MM.1S (cell line): ENCODE measurements around the gene ZCCHC3.
A peak's percentile ranks its signal among the peaks of the same experiment; 100 is the strongest.

Experiments
- DNase-seq: peaks from one replicate; pipeline ENCODE4 v3.0.0-alpha.2; 2015
- H2AFZ ChIP-seq: fragments of 300-600 bp; sonication (generic); 2 replicates; pipeline ENCODE4 v1.6.0; 2016; ENCODE audit warnings: antibody characterized with exemption, low read length
- H3F3A ChIP-seq: fragments of 300-600 bp; sonication (generic); 2 replicates; pipeline ENCODE4 v1.6.1; 2016; ENCODE audit warnings: mild to moderate bottlenecking, antibody characterized with exemption, low read length, moderate library complexity, mixed read lengths; ENCODE audit not compliant: insufficient read depth
- H3K27ac ChIP-seq: fragments of 300-600 bp; sonication (generic); 2 replicates; pipeline ENCODE4 v1.5.1; 2016; ENCODE audit warnings: mild to moderate bottlenecking, low read length
- H3K27me3 ChIP-seq: fragments of 300-600 bp; sonication (generic); replicated peaks from 2 replicates; pipeline ENCODE4 v1.6.0; 2016; ENCODE audit warnings: low read length; ENCODE audit not compliant: insufficient read depth
- H3K36me3 ChIP-seq: fragments of 300-600 bp; sonication (generic); replicated peaks from 2 replicates; pipeline ENCODE4 v1.6.1; 2016; ENCODE audit warnings: mild to moderate bottlenecking, low read length, mixed read lengths; ENCODE audit not compliant: insufficient read depth
- H3K4me1 ChIP-seq: fragments of 300-600 bp; sonication (generic); 2 replicates; pipeline ENCODE4 v1.6.1; 2016; ENCODE audit warnings: low read length, mixed read lengths
- H3K4me2 ChIP-seq: fragments of 300-600 bp; sonication (generic); 2 replicates; pipeline ENCODE4 v1.6.0; 2016; ENCODE audit warnings: low read depth, low read length
- H3K4me3 ChIP-seq: fragments of 300-600 bp; sonication (generic); 2 replicates; pipeline ENCODE4 v1.5.1; 2016; ENCODE audit warnings: low read length, mixed read lengths
- H3K79me2 ChIP-seq: fragments of 300-600 bp; sonication (generic); 2 replicates; pipeline ENCODE4 v1.6.1; 2016; ENCODE audit warnings: mixed run types, low read length, mixed read lengths
- H3K9ac ChIP-seq: fragments of 300-600 bp; sonication (generic); 2 replicates; pipeline ENCODE4 v1.6.1; 2016; ENCODE audit warnings: low read length, mixed read lengths
- H3K9me2 ChIP-seq: fragments of 300-600 bp; sonication (generic); replicated peaks from 2 replicates; pipeline ENCODE4 v1.6.1; 2016; ENCODE audit warnings: mild to moderate bottlenecking, low read length, mixed read lengths; ENCODE audit not compliant: insufficient read depth
- H3K9me3 ChIP-seq: fragments of 300-600 bp; sonication (generic); replicated peaks from 2 replicates; pipeline ENCODE4 v1.6.1; 2016; ENCODE audit warnings: mild to moderate bottlenecking, low read length, mixed read lengths; ENCODE audit not compliant: insufficient read depth
- H4K20me1 ChIP-seq: fragments of 300-600 bp; sonication (generic); 2 replicates; pipeline ENCODE4 v1.6.1; 2016; ENCODE audit warnings: mild to moderate bottlenecking, low read length, moderate library complexity, mixed read lengths; ENCODE audit not compliant: insufficient read depth
- CTCF ChIP-seq: fragments of 300-600 bp; sonication (generic); IDR thresholded peaks from 2 replicates; pipeline ENCODE4 v1.5.1; 2016; ENCODE audit warnings: antibody characterized with exemption, low read length, mixed read lengths
- EZH2 ChIP-seq: fragments of 300-600 bp; sonication (generic); optimal IDR thresholded peaks from 2 replicates; pipeline ENCODE3; 2017; ENCODE audit warnings: low read depth, mild to moderate bottlenecking, antibody characterized with exemption, low read length, mixed read lengths
- EZH2phosphoT487 ChIP-seq: fragments of 300-600 bp; sonication (generic); IDR thresholded peaks from 2 replicates; pipeline ENCODE4 v1.6.1; 2018; ENCODE audit warnings: antibody characterized with exemption, low read length

ZCCHC3 gene

GRCh38 chr20:347317-347639 lies 49.9 kb downstream of the ZCCHC3 start:
- Histone ChIP-seq H3K9me2 (no peaks in the 10 kb centered on the region), H3K36me3 (no peaks in the 10 kb centered on the region), H3K27me3 (no peaks in the 10 kb centered on the region), H3K79me2 (no peaks in the 10 kb centered on the region; the same call in 1 of the 2 replicates), H3K4me2 (peak overlapping the region; percentile 74), H3F3A (0 out of 2 replicates have a peak, but pooled peaks cover 3% of the 10 kb centered on the region), H3K9ac (peak overlapping the region; percentile 87), H3K27ac (peak overlapping the region; percentile 66; the same call in 1 of the 2 replicates), H2AFZ (peak overlapping the region; percentile 92), H3K4me3 (peak overlapping the region; percentile 83), H3K4me1 (peaks cover 9% of the 10 kb centered on the region), H3K9me3 (no peaks in the 10 kb centered on the region), H4K20me1 (no peaks in the 10 kb centered on the region)
- TF ChIP-seq EZH2phosphoT487 (no peak), CTCF (no peak), EZH2 (no peak)
- DNase-seq: no peak

- peak; percentile 86 for DNase-seq
Observed at GRCh38 chr20:347640-348484, 50.5 kb downstream of the ZCCHC3 start.

GRCh38 chr20:348972-349841 lies 51.8 kb downstream of the ZCCHC3 start:
- no peak for TF ChIP-seq CTCF
- TF ChIP-seq EZH2: no peak
- no peak for TF ChIP-seq EZH2phosphoT487
- Histone ChIP-seq H3K36me3 (no peaks in the 10 kb centered on the region), H3K4me2 (peak overlapping the region; percentile 74), H3K9me3 (no peaks in the 10 kb centered on the region), H3F3A (0 out of 2 replicates have a peak, but pooled peaks cover 3% of the 10 kb centered on the region), H3K9ac (peak overlapping the region; percentile 87; the same call in 1 of the 2 replicates), H4K20me1 (no peaks in the 10 kb centered on the region), H3K4me1 (peaks cover 9% of the 10 kb centered on the region), H2AFZ (peak overlapping the region; percentile 92; the same call in 1 of the 2 replicates), H3K9me2 (no peaks in the 10 kb centered on the region), H3K4me3 (peak overlapping the region; percentile 83; the same call in 1 of the 2 replicates), H3K27me3 (no peaks in the 10 kb centered on the region), H3K79me2 (no peaks in the 10 kb centered on the region; the same call in 1 of the 2 replicates), H3K27ac (no peak overlapping the region)
- DNase-seq: no peak

More at GRCh38 chr20:347640-348484, 50.5 kb downstream of the ZCCHC3 start:
- Histone ChIP-seq H3K4me1 (peaks cover 9% of the 10 kb centered on the region), H3K4me2 (peak overlapping the region; percentile 74), H3K36me3 (no peaks in the 10 kb centered on the region), H4K20me1 (no peaks in the 10 kb centered on the region), H3K4me3 (peak overlapping the region; percentile 83), H3K9me2 (no peaks in the 10 kb centered on the region), H3K27me3 (no peaks in the 10 kb centered on the region), H3F3A (0 out of 2 replicates have a peak, but pooled peaks cover 3% of the 10 kb centered on the region), H3K27ac (peak overlapping the region; percentile 66; the same call in 1 of the 2 replicates), H2AFZ (peak overlapping the region; percentile 92), H3K9me3 (no peaks in the 10 kb centered on the region), H3K9ac (peak overlapping the region; percentile 87), H3K79me2 (no peaks in the 10 kb centered on the region; the same call in 1 of the 2 replicates)
- no peak for TF ChIP-seq CTCF
- TF ChIP-seq EZH2: no peak
- no peak for TF ChIP-seq EZH2phosphoT487
